Hematopoietic multipotent progenitor cell treated with erythropoietin and hydrocortisone succinate and interleukin-3 and kit ligand, for 8 days (in vitro differentiated cells): Measurements from ENCODE around the gene ARSA.

Source experiments
- DNase-seq: peaks from one replicate; pipeline ENCODE4 v3.0.0-alpha.2; 2015

The ARSA gene

DNA sequence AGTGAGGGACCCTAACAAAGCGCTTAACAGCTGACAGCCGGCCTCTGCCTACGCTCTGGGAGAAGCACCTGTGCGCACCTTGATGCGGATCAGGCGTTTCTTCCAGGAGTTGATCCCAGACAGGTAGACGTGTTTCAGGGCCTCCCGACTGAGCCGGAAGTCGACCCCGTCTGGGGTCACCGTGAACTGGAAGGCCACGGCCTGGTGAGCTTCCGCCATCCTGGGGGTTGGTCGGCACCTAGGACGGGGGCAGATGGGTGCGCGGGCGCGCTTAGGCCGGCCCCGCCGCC lies 50.3 kb downstream of the ARSA start:
- no peak for DNase-seq

DNA sequence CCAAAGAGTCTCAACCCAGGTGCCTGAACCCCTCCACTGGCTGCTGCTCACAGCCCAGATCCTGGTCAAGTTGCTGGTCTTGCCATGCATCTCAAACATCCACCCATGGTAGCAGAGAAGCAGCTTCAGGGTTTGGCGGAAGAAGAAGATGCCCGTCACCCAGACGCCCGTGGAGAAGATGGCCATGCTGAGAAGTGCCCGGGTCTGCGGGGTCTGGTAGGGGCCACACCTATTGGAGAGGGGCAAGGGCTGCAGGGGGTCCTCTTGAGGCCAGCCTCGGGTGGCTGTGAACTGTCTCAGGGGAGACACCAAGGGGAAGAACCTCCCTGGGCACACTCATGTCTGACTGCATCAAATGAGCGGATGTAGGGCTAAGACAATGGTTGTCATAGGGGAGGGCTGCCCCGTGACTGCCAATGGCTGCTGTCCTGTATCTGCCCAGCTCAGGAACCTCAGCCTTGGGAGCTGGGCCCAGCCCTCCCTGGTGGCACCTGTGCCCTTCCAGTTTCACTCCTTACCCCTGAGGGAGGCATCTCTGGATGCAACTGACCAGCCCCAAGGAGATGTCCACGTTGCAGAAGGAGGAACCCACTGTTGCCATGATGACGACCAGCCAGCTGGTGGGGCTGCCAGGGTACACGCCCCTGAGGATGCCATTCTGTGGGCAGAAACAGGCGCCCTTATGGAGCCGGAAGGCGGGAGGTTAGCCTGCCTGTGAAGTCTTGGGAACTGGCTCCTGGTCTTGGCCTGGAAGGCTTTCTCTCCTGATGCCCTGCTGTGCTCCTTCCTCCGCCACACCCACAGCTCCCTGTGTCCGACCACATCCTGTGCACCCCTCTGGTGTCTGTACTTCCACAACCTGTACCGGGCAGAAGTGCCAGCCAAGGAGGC lies 50.9 kb downstream of the ARSA start:
- DNase-seq: no peak

GRCh38 chr22:50576070-50576469 lies 51.9 kb downstream of the ARSA start:
- DNase-seq: peak; percentile 51

DNA sequence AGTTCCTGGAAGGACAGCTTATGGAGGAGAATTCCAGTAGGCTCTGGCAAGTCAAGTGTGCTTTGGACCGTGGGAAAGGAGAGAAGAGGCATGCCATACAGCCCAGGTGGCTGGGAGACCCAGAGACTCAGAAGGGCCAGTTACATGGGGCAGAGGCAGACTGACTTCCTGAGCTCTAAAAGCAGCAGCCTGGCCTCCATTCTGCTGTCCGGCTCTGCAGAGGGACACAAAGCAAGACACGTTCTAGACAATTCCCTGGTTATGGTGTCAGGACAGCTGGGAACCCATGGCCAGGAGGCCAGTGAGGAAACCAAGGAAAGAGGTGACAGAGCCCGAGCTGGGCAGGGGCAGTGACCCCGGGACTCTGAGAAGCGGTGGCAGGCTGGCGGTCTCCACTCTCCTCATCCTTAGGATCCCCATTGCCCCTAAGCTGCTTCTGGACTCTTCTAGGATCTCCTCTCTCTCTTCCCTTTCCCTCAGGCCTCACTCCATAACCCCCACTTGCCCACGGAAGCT lies 52.5 kb downstream of the ARSA start:
- no peak for DNase-seq
